Right ventricle myocardium inferior (tissue), 1 donor: ENCODE measurements around the gene TCL1B. TPM values are rescaled to one million over a fixed set of nuclear protein-coding genes. Genes with fewer than 3 reads are reported as not detected.
"Not testable (repeated sequence)": the region's sequence is repeated elsewhere in the genome, so short reads cannot be mapped to it uniquely, and the experiment has no call there.

Experiments
- ATAC-seq: fragments of 200-7000 bp; cut with Tn5 transposase; one replicate; pipeline ENCODE4 v1.9.1; 2020; ENCODE audit warnings: mild to moderate bottlenecking, moderate library complexity
- DNase-seq: peaks from one replicate; pipeline ENCODE4 v3.0.0; 2021; ENCODE audit errors: missing footprints
- intact Hi-C: fragments of 100-400 bp; cut with DNase I; formaldehyde crosslinking; loops from one replicate; pipeline ENCODE4 v1.11.0; 2022
- total RNA-seq: library from RNA; stranded (reverse); fragmentation: NEBNext Ultra II Directional; extraction: Animal tissue kit (Norgen Biotek cat#: 25700); gene quantifications from one replicate; pipeline ENCODE4 v1.2.1, GENCODE V29; 2021
- donor health status: DM: no; HTN: yes; CAD: no; lungs with severe emphysema.

The TCL1B gene
- total RNA-seq, 1 donor from 2014 or later: not detected

GRCh38 chr14:95664546-95664945, 21.7 kb upstream of the TCL1B start:
- no peak for DNase-seq
- intact Hi-C loops: no loop called here
- no peak for ATAC-seq

DNA sequence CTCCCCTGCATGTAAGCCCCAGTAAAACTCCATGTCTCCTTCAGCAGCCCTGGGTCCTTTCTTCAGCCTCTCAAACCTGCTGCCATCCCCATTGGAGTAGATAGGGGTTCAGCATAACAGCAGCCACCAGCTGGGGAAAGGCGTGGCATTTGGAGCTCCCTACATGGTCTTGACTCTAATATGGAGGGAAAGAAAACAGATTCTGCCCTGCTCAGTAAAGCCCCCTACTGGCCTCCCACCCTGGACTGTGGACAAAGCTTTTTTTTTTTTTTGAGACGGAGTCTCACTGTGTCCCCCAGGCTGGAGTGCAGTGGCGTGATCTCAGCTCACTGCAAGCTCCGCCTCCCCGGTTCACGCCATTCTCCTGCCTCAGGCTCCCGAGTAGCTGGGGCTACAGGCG, 20.7 kb upstream of the TCL1B start:
- intact Hi-C loops, DNase-seq, ATAC-seq: not testable (repeated sequence)

- ATAC-seq (no peak), DNase-seq (no peak)
- intact Hi-C loops: no loop called here
These were observed 19.8 kb upstream of the TCL1B start for GRCh38 chr14:95666450-95666849.

- no peak for DNase-seq
- no peak for ATAC-seq
- intact Hi-C loops: no loop called here
These were observed 19.0 kb upstream of the TCL1B start for GRCh38 chr14:95667249-95667693.

- ATAC-seq (no peak), DNase-seq (no peak)
- intact Hi-C loops: no loop called here
These were observed 17.9 kb upstream of the TCL1B start for GRCh38 chr14:95668235-95668772.

- no peak for ATAC-seq
- no peak for DNase-seq
- intact Hi-C loops: no loop called here
These were observed 11.6 kb upstream of the TCL1B start for GRCh38 chr14:95674613-95675012.

- DNase-seq (no peak), ATAC-seq (no peak)
- intact Hi-C loops: no loop called here
These were observed 10.7 kb upstream of the TCL1B start for GRCh38 chr14:95675486-95675885.

- ATAC-seq: no peak
- intact Hi-C loops: no loop called here
- DNase-seq: no peak
These were observed 8.9 kb upstream of the TCL1B start for GRCh38 chr14:95677179-95677835.

DNA sequence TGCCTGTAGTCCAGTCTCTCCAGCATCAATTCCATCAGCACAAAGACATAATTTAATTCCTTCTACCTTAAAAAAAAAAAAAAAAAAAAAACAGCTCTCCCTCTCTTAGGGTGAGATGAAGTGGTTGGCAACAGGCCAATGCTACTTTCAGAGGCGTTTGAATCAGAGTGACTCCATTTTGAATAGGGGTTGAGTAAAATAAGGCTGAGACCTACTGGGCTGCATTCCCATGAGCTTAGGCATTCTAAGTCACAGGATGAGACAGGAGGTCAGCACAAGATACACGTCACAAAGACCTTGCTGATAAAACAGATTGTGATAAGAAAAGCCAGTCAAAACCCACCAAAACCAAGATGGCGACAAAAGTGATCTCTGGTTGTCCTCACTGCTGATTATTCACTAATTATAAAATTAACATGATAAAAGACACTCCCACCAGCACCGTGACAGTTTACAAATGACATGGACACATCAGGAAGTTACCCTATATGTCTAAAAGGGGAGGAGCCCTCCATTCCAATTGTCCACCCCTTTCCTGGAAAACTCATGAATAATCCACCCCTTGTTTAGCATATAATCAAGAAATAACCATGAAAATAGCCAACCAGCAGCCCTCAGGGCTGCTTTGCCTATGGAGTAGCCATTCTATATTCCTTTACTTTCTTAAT, 6.9 kb upstream of the TCL1B start:
- no peak for ATAC-seq

GRCh38 chr14:95679998-95680735, 6.1 kb upstream of the TCL1B start:
- intact Hi-C loops: no loop called here
- no peak for ATAC-seq
- DNase-seq: no peak

More for the DNA sequence above, 6.9 kb upstream of the TCL1B start:
- DNase-seq: no peak
- intact Hi-C loops: no loop called here

GRCh38 chr14:95681153-95681552, 5.1 kb upstream of the TCL1B start:
- intact Hi-C loops: no loop called here
- ATAC-seq: no peak
- DNase-seq: no peak

- ATAC-seq: no peak
- intact Hi-C loops: no loop called here
- no peak for DNase-seq
These were observed 2.4 kb upstream of the TCL1B start for GRCh38 chr14:95683793-95684192.

- intact Hi-C loops: no loop called here
These were observed 709 bp downstream of the TCL1B start for GRCh38 chr14:95686935-95687334.

DNA sequence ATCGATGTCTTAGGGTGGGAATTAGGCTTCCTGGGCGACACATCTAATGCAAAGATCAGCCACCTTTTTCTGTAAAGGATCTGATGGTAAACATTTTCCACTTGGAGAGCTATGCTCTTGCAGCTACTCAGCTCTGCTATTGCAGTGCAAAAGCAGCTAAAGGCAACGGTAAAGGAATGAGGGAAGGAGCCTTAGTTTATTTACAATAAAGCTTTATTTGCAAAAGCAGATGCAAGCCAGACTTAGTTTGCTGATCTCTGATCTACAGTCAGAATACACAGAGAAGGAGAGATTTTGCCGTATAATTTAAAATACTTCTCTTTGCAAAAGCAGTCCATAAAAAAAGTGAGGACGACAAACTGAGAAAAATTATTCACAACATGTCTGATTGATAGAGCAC, 3.2 kb downstream of the TCL1B start:
- ATAC-seq (no peak), DNase-seq (no peak)
- intact Hi-C loops: no loop called here

More at GRCh38 chr14:95686935-95687334, 709 bp downstream of the TCL1B start:
- no peak for DNase-seq
- ATAC-seq: no peak

DNA sequence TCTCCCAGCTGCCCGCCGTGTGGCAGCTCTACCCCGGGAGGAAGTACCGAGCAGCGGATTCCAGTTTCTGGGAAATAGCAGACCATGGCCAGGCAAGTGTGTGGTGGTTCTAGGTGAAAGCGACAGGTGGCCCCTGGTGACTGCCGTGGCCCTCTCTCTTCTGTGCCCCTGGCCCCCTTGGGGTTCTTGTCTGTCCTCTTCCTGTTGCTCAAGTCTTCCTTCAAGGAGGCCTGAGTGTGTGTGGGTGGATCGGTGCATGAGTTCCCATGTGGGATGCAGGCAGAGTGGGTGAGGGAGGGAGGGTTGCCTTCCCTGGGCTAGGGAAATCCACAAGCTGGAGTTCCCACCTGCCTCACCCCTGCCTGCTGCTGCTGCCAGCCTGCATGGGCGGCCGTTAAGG, 4.6 kb downstream of the TCL1B start:
- DNase-seq (no peak), ATAC-seq (no peak)
- intact Hi-C loops: no loop called here

DNA sequence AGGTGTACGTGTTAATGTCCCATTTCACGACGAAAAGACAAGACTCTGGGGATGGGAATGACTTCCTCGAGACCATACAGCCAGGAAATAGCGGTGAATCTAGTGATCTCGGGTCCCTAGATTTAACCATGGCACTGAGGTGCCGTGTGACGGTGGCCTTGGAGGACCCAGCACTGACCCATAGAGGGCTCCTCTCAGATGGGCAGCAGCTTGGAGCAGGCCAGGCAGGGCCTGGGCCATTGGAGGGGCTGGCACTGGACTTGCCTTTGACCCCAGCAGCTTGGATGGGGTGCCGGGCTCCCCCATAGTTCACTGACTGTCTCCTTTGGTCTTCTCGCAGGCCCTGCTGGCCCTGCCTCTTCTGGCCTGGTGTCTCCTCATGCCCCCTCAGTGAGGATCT, 5.4 kb downstream of the TCL1B start:
- no peak for ATAC-seq
- intact Hi-C loops: no loop called here
- no peak for DNase-seq

DNA sequence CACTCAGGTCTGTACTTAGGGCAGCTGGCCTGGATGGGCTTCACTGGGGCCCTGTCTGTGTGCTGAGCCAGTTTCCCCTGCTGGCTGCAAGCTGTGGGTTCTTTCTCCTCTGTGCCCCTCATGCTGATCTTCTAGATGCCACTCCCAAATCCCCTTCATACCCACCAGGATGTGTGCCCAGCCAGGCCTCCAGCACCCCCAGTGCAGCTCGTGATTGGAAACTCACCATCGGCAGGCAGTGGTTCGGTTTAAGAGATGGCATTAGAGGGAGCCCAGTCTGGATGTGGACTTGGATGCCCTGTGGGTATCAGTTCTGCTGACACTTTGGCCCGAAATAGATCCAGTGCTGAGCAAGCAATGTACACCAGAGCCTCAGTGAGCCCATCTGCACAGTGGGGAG, 5.9 kb downstream of the TCL1B start:
- intact Hi-C loops: no loop called here
- ATAC-seq (no peak), DNase-seq (no peak)

- intact Hi-C loops: no loop called here
- DNase-seq (no peak), ATAC-seq (no peak)
These were observed 8.8 kb downstream of the TCL1B start for GRCh38 chr14:95695051-95695450.

- intact Hi-C loops: no loop called here
- ATAC-seq: no peak
These were observed 9.7 kb downstream of the TCL1B start for GRCh38 chr14:95695913-95696312.

GRCh38 chr14:95696741-95697140, 10.5 kb downstream of the TCL1B start:
- intact Hi-C loops: no loop called here
- DNase-seq: no peak
- ATAC-seq: no peak

More at GRCh38 chr14:95695913-95696312, 9.7 kb downstream of the TCL1B start:
- DNase-seq: no peak
